NCI-H2029 treated with DMSO at 0.1 percent for 48 hours (cell line): ENCODE measurements around the gene IRAK1.
A peak's percentile ranks its signal among the peaks of the same experiment; 100 is the strongest.
"Not testable (repeated sequence)": the region's sequence is repeated elsewhere in the genome, so short reads cannot be mapped to it uniquely, and the experiment has no call there.

Experiments
- DNase-seq: peaks from one replicate; lab custom pipeline; 2025; lab: John Stamatoyannopoulos, UW

IRAK1 gene

DNA sequence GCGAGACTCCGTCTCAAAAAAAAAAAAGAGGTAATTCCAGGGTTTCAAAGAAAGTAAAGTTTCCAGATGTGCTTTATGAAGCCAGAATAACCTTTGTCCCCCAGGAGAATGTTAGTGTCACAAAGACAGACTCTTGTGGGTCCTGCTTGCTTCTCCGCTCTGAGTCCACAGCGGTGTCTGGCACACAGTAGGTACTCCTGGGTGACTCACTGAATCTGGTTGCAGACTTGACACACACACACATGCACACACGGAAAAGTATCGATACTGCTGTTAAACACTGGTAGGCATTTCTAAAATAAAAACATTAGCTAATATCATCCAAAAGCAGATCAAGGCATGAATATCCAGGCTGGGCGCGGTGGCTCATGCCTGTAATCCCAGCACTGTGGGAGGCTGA is 24.2 kb downstream of the IRAK1 start:
- DNase-seq, result no peak

DNA sequence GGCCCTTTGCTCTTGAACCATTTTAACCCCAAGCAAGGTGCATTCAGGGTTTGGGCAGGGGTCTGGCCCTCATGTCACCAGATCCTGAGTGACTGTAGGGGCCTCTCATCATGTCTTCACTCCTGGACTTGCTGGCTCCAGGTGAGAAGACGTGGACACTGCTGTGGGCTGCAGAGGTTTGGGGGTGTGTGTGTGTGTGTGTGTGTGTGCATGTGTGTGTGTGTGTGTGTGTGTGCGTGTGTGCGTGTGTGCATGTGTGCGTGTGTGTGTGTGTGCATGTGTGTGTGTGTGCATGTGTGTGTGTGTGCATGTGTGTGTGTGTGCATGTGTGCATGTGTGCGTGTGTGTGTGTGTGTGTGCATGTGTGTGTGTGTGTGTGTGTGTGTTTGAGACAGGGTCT is 25.3 kb downstream of the IRAK1 start:
- DNase-seq, result not testable (repeated sequence)

DNA sequence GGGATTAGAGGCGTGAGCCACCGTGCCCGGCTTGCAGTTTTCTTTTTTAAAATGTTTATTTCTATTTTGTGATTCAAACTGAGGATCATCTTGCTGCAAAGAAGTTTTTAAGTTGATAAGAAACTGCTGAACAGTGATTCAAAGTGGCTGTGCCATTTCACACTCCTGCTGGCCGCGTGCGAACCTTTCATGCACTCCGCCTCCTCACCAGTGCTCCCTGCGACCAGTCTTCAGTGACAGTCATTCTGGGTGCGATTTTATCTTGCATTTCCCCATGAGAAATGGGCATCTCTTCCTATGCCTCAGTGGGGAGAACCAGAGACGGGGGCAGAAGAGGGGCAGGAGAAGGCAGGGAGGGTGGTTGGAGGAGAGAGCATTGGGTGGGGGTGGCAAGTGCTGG is 25.7 kb downstream of the IRAK1 start:
- DNase-seq, result no peak

DNA sequence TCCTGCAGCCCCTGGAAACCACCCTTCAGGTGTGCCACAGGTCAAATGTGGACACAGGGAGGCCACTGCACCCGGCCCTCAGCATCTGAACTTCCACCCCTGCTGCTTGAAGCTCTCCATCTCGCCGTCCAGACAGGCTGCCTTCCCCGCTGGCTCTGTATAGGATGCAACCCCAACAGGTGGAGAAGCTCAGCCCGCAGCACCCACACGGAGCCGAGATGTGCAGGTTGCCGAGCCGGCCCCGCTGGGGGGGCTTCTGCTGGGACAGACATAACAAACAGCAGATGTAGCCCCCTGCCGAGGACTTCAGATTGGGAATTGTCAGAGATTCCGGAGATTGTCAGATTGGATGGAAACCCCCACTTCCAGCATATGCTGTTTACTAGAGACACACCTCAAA is 26.6 kb downstream of the IRAK1 start:
- DNase-seq, result no peak

DNA sequence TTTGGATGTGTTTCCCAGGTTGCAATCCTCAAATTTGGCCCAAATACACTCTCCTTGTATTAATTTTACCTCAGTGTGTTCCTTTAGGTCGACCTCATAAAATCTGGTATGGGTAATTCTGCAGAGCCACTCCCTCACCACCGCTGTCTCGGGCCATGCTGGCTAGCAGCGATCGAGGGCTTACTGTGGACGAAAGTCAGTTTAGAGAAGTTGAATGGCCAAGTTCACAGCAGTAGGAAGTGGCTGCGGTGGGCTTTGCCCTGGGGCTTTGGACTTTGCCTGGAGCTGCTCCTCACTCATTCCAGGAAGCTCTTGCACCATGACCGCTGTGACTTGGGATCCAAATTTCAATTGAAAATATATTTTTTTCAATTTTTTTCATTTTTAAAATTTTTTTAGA is 27.5 kb downstream of the IRAK1 start:
- no peak for DNase-seq

DNA sequence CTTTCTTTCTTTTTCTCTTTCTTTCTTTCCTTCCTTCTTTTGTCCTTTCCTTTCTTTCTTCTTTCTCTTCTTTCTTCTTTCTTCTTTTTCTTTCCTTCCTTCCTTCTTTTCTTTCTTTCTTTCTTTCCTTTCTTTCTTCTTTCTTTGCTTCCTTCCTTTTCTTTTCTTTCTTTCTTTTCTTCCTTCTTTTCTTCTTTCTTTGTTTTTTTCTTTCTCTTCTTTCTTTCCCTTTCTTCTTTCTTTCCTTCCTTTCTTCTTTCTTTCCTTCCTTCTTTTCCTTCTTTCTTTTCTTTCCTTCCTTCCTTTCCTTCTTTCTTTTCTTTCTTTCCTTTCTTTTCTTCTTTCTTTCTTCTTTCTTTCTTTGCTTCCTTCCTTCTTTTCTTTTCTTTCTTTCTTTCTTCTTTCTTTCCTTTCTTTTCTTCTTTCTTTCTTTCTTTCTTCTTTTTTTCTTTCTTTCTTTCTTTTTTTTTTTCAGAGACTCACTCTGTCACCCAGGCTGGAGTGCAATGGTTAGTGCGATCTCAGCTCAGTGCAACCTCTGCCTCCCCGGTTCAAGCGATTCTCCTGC is 28.6 kb downstream of the IRAK1 start:
- no peak for DNase-seq

DNA sequence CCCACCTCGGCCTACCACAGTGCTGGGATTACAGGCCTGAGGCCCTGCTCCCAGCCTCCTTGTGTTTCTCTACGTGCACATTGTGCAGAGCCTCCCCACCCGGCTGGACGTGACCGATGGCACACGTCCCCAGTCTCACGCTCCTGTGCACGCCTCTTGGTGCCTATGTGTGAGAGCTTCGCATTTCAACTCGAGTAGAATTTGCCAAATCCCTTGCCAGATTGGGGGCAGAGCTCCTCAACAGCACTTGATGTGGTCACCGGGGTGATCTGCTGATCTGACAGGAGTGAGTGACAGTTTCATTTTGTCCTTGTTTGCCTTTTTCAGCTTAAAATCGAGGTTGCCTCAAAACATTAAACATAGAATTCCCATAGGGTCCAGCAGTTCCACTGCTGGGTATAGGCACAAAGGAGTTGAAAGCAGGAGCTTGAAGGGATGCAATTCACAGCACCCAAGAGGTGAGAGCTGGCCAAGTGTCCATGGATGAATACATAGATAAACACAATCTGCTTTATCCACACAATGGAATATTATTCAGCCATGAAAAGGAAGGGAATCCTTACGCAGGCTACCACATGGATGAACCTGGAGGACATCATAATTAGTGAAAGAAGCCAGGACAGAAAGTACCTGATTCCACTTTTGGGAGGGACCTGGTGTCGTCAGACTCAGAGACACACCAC is 29.6 kb downstream of the IRAK1 start:
- no peak for DNase-seq

DNA sequence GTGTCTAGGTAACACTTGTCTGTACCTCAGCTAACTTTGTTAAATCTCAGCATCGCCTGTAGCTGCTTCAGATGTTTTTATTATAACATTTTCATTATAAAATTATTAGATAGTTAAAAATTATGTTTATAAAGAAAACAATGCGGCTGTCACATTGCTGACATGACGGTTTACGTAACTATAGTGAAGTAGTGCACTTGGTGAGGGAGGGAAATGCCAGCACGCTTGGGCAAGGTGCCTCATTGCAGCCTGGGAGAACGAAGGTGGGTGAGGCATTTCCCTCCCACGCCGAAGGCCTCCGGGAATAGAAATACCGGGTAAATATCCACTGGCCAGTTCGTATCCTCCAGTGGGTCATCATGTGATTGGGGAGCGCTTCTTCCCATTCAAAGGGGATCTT is 31.2 kb downstream of the IRAK1 start:
- DNase-seq, result no peak

DNA sequence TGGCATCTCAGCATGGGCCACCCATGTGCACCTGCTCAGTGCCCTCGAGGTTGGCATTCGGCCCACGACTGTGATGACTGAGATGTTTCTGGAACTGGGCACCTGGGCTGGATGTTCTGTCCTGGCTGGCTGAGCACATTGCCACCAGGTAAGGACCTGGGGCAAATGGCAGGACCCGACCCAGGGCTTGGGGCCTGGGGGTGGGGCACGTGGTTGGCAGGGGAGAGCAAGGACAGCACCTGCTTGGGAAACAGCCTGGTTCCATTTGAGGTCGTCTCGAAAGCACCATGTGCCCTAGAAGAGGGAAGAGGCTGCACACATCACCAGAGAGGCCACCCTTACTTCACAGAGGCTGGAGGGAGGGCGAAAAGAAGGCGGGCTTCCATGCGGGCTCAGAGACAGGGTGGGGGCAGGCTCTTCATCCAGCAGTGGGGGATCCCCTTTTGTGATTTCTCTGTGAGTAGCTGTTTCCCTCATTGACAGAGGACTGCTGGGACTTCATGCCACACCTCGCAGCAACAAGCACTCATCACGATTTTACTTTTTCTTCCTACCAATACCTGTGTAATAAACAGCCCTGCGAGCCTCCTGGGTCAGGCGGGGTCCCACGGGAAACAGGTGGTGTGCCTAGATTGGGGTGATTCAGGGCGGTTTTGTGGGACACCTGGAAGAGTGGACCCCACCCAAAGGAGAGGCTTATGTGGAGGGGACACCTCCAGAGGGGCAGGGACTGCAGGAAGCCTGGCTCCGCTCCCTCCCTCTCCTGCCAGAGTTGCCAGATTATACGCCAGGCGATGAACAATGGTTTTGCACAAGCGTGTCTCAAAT is 35.1 kb downstream of the IRAK1 start:
- DNase-seq, result no peak

DNA sequence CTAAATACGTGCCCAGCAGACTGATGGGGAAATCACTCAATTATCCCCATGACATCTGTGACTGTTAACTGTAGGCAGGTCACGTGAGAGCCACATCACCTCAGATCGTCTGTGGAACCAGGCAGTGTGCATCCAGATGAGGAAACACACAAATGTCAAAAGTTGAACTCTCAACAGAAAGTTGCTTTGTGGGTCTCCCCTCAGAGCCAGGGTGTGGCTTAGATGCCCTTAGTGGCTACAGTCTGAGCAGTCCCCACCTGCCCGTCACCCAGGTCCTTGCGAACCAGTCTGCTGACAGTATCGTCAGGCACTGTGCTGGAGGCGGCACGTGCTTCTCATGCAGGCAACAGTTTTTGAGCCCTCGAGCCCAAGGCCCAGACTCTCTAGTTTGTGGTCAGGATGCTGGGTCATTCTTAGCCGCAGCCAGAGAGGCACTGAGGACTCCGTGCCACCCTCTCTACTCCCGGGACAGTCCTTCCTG is 36.3 kb downstream of the IRAK1 start:
- no peak for DNase-seq

DNA sequence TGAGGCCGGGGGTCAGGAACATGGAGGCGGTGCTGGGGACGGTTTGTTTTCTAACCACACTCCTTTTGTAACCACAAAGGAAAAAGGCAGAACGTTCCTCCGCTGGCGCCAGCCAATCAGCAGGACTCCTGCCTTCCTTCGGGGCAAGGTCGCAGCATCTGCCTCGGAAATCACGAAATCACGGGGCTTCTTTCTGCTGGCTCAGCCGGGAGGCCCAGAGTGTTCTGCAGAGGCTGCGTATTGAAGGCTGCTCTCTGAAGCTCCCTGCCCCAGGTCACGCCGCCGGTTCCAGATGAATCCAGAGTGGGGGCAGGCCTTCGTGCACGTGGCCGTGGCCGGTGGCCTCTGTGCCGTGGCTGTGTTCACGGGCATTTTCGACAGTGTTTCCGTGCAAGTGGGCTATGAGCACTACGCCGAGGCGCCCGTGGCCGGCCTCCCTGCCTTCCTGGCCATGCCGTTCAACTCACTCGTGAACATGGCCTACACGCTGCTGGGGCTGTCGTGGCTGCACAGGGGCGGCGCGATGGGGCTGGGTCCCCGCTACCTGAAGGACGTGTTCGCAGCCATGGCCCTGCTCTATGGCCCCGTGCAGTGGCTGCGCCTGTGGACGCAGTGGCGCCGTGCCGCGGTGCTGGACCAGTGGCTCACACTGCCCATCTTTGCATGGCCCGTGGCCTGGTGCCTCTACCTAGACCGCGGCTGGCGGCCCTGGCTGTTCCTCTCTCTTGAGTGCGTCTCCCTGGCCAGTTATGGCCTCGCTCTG is 37.8 kb downstream of the IRAK1 start:
- DNase-seq, result no peak

DNA sequence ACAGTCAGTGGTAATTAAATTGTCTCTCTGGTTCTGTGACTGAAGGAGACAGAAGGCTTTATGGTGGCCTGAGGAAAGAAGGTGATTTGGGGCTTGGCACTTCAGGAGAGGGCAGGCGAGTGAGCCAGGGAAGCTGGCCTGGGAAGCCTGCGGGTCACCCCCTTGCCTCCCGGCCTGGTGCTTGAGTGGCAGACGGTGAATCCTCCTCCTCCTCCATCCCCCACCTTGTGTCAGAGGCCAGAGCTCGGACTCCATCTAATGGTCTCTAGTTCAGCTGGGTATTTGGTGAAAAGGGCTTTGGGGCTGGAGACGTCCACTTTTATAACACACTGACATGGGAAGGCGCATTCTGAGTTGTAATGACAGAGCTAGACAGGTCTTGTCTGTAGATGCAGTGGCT is 38.5 kb downstream of the IRAK1 start:
- DNase-seq, result no peak

DNA sequence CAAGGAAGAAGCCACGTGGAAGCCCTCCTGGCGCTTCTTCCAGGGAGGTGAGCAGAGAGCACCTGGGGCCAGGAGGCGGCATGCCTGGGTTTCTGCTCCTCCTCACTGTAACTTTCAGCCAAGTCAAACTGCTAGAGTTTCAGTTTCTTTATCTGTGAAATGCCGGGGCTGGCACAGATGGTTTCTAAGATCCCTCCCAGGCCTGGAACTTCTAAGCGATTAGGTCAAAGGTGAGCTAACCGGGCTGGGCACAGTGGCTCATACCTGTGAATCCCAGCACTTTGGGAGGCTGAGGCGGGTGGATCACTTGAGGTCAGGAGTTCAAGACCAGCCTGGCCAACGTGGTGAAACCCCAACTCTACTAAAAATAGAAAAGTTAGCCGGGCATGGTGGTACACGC is 39.3 kb downstream of the IRAK1 start:
- DNase-seq, result not testable (repeated sequence)

DNA sequence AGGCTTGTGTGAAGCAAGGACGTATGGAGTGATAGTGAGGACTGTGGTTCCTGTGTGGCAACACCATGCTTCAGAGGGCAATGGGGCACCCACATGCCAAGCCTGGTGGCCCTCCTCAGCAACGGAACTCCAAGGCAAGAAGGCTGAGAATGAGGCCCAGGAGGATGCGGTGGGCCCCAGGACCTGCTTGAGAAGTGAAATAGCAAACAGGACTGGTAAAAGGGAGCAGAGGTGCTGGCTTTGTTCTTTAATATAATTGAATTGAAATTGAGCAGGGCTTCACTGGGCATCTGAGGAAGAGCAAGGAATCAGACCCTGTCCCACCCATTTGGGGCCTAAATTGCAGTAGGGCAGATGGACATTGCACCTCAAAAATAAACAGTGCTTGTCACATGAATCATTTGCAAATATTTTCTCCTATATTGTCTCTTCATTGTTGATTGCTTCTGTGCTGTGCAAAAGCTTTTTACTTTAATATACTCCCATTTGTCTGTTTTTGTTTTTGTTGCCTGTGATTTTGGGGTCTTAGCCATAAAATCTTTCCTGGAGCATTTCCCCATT is 44.9 kb downstream of the IRAK1 start:
- no peak for DNase-seq

DNA sequence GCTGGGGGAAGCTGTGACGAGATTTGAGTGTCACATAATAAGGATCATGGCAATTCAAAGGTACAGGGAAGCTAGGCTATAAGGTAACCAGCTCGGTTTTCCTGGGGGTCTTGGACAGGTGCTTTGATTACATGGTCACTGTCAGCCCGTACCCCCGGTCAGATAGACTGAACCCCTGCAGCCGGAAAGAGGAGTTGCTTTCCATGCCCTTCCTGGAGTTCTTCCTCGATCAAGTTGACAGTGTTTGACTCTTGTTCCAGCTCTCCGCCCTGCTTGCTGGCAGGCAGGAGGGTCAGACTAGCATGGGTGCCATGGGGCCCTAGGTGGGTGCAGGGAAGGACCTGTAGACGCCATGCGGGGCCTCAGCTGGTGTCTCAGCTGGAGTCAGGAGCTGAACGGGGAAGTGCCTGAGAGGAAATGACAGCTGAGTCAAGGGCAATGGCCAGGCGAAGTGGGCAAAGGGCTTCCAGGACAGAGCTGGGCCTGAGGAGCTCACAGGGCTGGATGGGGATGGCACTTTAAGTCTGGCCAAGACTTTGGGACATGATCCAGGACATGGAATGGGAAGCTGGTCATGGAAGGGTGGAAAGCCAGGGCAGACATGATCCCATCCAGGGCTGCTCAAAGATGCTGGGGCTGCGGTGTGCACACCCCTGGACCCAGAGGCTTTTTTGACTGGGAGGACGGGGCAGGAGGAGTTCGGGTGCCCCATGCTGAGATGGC is 45.5 kb downstream of the IRAK1 start:
- no peak for DNase-seq

DNA sequence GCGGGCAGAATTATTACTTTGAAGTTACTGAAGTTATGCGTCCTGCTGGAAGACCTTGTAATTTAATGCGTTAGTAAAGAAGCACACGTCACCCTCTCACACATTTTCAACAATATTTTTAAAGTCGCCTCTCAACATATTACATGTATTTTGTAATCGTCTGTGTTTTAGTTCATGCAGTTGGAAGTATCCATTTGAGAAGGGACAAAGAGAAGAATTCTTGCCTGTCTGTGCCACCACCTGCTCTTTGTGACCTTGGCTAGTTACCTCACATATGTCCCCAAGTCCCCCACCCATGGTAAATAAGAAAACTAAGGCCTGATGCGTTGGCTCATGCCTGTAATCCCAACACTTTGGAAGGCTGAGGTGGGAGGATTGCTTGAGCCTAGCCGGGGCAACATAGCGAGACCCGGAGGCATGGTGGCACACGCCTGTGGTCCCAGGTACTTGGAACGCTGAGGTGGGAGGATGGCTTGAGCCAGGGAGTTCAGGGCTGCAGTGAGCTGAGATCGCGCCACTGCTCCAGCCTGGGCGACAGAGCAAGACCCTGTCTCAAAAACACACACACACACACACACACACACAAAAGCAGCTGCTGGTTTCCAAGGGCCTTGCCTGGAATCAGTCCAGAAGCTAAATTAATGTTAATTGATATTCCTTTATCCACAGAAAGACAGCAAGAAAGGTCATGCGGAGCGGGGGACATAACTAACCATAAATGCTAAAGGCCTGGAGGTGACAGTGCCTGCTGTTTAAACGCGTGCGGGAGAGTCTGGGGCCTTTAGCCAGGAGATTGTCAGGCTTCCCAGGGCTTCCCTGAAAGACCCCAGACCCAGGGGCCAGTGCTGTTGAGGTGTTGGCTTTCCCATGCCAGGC is 46.3 kb downstream of the IRAK1 start:
- no peak for DNase-seq

DNA sequence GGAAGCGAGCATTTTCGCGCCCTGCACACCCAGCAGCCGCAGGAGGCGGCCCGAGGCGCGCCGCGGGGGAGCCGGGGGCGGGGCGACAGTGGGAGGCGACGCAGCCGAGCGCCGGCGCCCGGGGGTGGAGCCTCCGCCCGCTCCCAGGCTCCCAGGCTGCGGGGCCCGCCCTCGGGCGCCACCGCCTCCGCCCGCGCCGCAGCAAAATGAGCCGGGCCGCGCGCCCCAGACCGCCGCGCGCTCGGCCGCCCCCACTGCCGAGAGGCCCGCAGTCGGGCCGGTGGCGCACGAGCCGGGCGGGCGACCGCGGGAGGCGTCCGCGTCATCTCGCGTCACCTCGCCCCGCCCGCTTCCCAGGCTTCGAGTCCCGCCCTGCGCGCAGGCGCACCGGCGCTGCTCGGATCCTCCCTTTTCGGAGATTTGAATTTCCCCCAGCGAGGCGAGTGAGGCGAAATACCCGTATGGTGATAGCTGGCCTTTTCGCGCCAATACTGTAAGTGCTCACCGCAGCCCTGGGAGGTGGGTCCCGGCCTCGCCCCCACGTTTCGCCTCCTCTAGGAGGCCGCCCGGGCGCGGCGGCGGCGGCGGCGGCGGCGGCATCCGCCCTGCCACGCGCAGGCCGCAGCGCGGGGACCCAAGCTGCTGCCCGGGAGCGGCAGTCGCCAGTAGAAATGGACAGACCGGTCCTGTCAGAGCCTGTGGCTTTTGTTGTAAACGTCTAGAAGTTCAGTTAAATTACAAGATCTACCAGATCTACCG is 47.2 kb downstream of the IRAK1 start, which contains the start of gene TMEM187:
Gene TMEM187 (plus strand): TSS at position 387 of the 759 bp plus-strand sequence. CDS start 9,309 bp downstream, outside the sequence.
- DNase-seq, result peak; percentile 40

DNA sequence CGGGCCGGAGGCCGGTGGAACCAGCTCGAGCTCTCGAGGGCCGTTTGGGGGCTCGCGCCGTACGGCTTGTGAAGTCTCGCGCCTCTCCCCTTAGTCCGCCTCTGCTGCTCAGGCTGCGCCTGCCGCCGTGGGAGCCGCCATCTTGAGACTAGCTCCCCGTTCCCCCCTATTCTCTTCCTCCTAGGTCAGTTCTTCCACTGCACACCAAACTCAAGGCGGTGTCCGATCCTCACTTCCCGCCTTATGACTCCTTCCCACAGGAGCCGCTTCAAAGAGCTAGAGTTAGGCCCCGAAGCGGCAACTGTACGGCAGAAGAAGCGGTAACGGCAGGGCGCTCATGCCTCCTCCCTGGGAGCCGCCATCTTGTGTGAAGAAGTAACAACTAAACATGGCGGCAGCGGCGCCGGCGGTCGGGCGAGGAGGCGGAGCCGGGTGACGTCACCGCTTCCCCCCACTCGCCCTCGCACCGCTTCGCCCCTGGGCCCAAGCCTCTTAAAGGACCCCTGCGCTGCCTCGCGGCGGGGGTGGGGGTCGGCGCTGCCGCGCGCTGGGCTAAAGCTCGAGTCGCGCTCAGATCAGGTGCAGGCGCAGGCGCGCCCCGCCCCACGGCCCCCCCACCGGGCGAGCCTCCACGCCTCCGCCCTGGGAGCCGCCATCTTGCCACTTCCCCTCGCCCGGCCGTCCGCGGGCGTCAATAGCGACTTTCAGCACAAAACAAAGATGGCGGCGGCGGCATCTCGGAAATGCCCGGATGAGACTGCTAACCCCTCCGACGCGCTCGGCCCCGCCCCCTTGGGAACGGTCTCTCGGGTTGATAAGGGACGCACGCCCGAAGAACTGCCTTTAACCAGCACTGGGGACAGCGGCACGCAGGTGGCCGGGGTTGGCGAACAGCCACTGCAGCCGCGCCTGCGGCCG is 48.0 kb downstream of the IRAK1 start, which contains the start of gene HCFC1:
Gene HCFC1 (minus strand): TSS at position 369 of the 918 bp plus-strand sequence. CDS start 978 bp downstream, outside the sequence.
- DNase-seq, result peak; percentile 52
